Measurements from ENCODE around the gene PAK5. TPM values are rescaled to one million over a fixed set of nuclear protein-coding genes. Genes with fewer than 3 reads are reported as not detected.

The PAK5 gene
- total RNA-seq, 1 donor, result not detected

GRCh38 chr20:9685011-9685410 lies 153.9 kb downstream of the PAK5 start:
- H3K4me3 ChIP-seq (ENCODE audit: low read depth, low read length), result no peak overlapping the region
- no peak for TF ChIP-seq CTCF (IDR thresholded peaks at IDR 0.05; ENCODE audit: insufficient read depth, low read length)

GRCh38 chr20:9677100-9677623 lies 161.7 kb downstream of the PAK5 start:
- TF ChIP-seq CTCF (IDR thresholded peaks at IDR 0.05; ENCODE audit: insufficient read depth, low read length), result no peak
- H3K4me3 ChIP-seq (ENCODE audit: low read depth, low read length), result no peak overlapping the region
- DNase-seq (ENCODE audit: low read depth), result no peak

More at GRCh38 chr20:9685011-9685410, 153.9 kb downstream of the PAK5 start:
- DNase-seq (ENCODE audit: low read depth), result no peak

- DNase-seq (ENCODE audit: low read depth), result no peak
- H3K4me3 ChIP-seq (ENCODE audit: low read depth, low read length), result no peak overlapping the region
- TF ChIP-seq CTCF (IDR thresholded peaks at IDR 0.05; ENCODE audit: insufficient read depth, low read length), result no peak
Observed at GRCh38 chr20:9672981-9673380, 165.9 kb downstream of the PAK5 start.

GRCh38 chr20:9672027-9672426 lies 166.8 kb downstream of the PAK5 start:
- no peak for DNase-seq (ENCODE audit: low read depth)
- H3K4me3 ChIP-seq (ENCODE audit: low read depth, low read length), result no peak overlapping the region
- TF ChIP-seq CTCF (IDR thresholded peaks at IDR 0.05; ENCODE audit: insufficient read depth, low read length), result no peak

- TF ChIP-seq CTCF (IDR thresholded peaks at IDR 0.05; ENCODE audit: insufficient read depth, low read length), result no peak
- H3K4me3 ChIP-seq (ENCODE audit: low read depth, low read length), result no peak overlapping the region
- no peak for DNase-seq (ENCODE audit: low read depth)
Observed at GRCh38 chr20:9668381-9668780, 170.5 kb downstream of the PAK5 start.

GRCh38 chr20:9663423-9663822 lies 175.5 kb downstream of the PAK5 start:
- TF ChIP-seq CTCF (IDR thresholded peaks at IDR 0.05; ENCODE audit: insufficient read depth, low read length), result no peak
- no peak overlapping the region for H3K4me3 ChIP-seq (ENCODE audit: low read depth, low read length)
- DNase-seq (ENCODE audit: low read depth), result no peak

- no peak overlapping the region for H3K4me3 ChIP-seq (ENCODE audit: low read depth, low read length)
- no peak for TF ChIP-seq CTCF (IDR thresholded peaks at IDR 0.05; ENCODE audit: insufficient read depth, low read length)
- DNase-seq (ENCODE audit: low read depth), result peak; percentile 1
Observed at GRCh38 chr20:9660236-9660868, 178.5 kb downstream of the PAK5 start.

Data from fibroblast of the aortic adventitia (primary cell).